Stomach smooth muscle (tissue), 2 donors: ENCODE results near the gene PSME3IP1.

Experiments used
- H3K27ac ChIP-seq: one replicate; pipeline ENCODE4 v1.7.0; 2013; ENCODE audit warnings: mild to moderate bottlenecking, low read length, inconsistent platforms
- H3K27me3 ChIP-seq, 2 donors: one replicate each; pipeline ENCODE4 v1.7.0; 2013; ENCODE audit warnings: low read length in 2 of 2; ENCODE audit not compliant: insufficient read depth in 2 of 2, control insufficient read depth in 1 of 2
- H3K36me3 ChIP-seq, 2 donors: one replicate each; pipeline ENCODE4 v1.7.0; 2013; ENCODE audit warnings: low read length in 2 of 2; ENCODE audit not compliant: control insufficient read depth in 2 of 2, insufficient read depth in 2 of 2
- H3K4me1 ChIP-seq: one replicate; pipeline ENCODE4 v1.7.0; 2013; ENCODE audit warnings: low read length; ENCODE audit not compliant: control insufficient read depth, insufficient read depth
- H3K4me3 ChIP-seq, 2 donors: one replicate each; pipeline ENCODE4 v1.7.0; 2013; ENCODE audit warnings: low read length in 2 of 2
- H3K9ac ChIP-seq, 2 donors: one replicate each; pipeline ENCODE4 v1.7.0; 2013; ENCODE audit warnings: low read length in 2 of 2, mild to moderate bottlenecking in 1 of 2
- H3K9me3 ChIP-seq, 2 donors: one replicate each; pipeline ENCODE4 v1.7.0; 2013; ENCODE audit warnings: low read length in 2 of 2; ENCODE audit not compliant: control insufficient read depth in 2 of 2
- donor health status: healthy.
- donor health status: Pancreatic carcinoma.

PSME3IP1 gene

DNA sequence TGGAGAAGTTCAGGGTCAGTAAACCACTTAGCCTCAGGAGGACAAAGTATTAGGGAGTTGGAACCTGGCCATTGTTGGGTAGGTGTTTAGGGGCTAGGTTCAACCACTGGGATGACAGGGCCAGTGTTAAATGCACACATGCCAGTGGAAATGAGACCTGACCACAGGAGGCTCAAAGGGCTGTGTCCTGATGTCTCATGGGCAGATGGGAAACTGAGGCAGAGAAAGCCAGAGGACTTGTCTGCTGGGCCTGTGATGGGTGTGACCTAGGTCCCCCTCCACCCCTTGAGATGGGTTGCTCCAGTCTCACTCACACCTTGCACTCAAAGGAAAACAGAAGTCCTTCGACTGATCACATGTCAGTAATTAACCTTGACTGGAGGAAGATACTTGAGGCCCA is 77.4 kb downstream of the PSME3IP1 start:
- Histone ChIP-seq H3K9ac (no peak overlapping the region), H3K36me3 (peaks cover 0 to 2% of the 10 kb centered on the region in 2 donors), H3K27me3 (no peaks in the 10 kb centered on the region), H3K9me3 (no peaks in the 10 kb centered on the region), H3K4me1 (no peaks in the 10 kb centered on the region), H3K4me3 (no peak overlapping the region), H3K27ac (no peak overlapping the region)

DNA sequence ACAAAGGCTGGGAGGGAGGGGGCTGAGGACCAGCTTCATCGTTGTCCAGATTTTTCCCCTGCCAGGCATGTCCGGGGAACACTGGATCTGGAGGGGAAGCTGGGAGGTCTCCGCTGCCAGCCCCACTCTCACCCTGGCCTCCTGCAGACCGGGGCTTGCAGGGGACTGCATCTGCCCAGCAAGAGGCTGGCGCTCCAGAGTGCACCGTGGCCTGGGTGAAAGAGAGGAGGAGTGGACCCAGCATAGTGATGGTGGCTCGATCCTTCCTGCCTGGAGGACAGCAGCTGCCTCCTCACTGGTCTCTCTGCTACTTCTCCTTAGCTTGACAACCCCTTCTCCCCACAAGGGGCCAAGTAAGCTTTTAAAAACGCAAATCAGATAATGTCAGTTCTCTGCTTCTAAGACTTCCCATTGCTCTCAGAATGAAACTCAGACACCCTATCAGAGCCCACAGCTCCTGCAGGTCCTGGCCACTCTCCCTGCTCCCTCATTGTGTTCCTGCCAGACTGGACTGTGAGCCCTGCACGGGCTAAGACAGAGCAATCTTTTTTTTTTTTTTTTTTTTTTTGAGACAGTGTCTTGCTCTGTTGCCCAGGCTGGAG is 78.4 kb downstream of the PSME3IP1 start:
- Histone ChIP-seq H3K4me1 (no peaks in the 10 kb centered on the region), H3K9me3 (no peaks in the 10 kb centered on the region), H3K9ac (no peak overlapping the region), H3K27me3 (no peaks in the 10 kb centered on the region), H3K36me3 (no peaks in the 10 kb centered on the region), H3K27ac (no peak overlapping the region), H3K4me3 (no peak overlapping the region)

DNA sequence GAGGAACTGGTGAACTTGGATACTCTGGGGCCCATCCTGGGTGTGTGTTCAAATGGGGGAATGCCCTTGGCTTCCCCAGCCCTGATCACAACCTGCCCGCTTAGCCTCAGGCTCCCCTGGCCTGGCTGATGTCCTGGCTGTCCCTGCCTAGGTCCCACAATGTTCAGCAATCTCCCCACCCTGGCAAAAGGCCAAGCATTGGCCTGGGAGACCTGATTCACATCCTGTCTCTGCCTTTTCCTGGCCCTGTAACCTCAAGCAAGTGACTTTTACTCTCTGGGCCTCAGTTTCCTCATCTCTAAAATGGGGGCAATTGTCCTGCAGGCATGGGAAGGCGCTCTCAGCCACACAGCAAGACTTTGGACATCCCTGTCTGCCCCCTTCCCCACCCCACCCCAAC is 79.1 kb downstream of the PSME3IP1 start:
- no peak overlapping the region for H3K9ac ChIP-seq
- H3K4me3 ChIP-seq, result no peak overlapping the region
- H3K27ac ChIP-seq, result no peak overlapping the region
- no peaks in the 10 kb centered on the region for H3K27me3 ChIP-seq
- H3K4me1 ChIP-seq, result no peaks in the 10 kb centered on the region
- no peaks in the 10 kb centered on the region for H3K36me3 ChIP-seq
- H3K9me3 ChIP-seq, result no peaks in the 10 kb centered on the region

DNA sequence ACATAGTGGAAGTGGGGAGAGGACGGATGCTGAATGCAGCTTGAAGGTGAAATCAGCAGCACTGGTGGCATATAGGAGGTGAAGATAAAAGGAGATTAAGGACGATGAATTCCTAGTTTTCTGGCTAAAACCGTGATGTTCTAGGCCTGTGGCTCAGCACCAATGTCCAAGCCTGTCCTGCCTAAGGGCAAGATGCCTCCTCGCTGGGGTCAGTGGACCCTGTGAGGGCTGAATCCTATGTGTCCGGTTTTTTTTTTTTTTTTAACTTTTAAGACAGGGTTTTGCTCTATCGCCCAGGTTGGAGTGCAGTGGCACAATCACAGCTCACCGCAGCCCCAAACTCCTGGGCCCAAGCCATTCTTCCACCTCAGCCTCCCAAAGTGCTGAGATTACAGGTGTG is 80.7 kb downstream of the PSME3IP1 start:
- H3K4me1 ChIP-seq, result no peaks in the 10 kb centered on the region

DNA sequence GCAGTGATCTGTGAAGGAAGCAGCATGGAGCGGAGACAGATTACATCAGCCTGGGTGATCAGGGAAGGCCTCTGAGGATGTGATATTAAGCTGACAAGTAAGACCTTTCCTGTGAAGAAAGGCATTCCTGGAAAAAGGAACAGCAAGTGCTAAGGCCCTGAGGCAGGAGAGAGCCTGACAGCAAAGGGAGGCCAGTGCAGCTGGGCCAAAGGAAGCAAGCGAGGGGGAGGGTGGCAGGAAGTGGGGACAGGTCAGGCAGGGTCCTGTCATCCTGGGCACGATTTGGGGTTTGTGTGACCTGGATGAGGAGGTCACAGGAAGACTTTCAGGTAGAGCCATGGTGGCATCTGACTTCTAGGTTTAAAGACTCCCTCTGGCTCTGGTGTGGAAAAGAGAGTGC is 81.1 kb downstream of the PSME3IP1 start:
- H3K27ac ChIP-seq, result no peak overlapping the region
- no peaks in the 10 kb centered on the region for H3K27me3 ChIP-seq
- no peaks in the 10 kb centered on the region for H3K4me1 ChIP-seq
- no peaks in the 10 kb centered on the region for H3K9me3 ChIP-seq
- no peak overlapping the region for H3K9ac ChIP-seq
- H3K4me3 ChIP-seq, result no peak overlapping the region
- H3K36me3 ChIP-seq, result peaks cover 0 to 3% of the 10 kb centered on the region in 2 donors

More for the DNA sequence above, 80.7 kb downstream of the PSME3IP1 start:
- H3K4me3 ChIP-seq, result no peak overlapping the region
- no peak overlapping the region for H3K27ac ChIP-seq
- no peak overlapping the region for H3K9ac ChIP-seq
- peaks cover 0 to 3% of the 10 kb centered on the region in 2 donors for H3K36me3 ChIP-seq
- no peaks in the 10 kb centered on the region for H3K27me3 ChIP-seq
- H3K9me3 ChIP-seq, result no peaks in the 10 kb centered on the region

DNA sequence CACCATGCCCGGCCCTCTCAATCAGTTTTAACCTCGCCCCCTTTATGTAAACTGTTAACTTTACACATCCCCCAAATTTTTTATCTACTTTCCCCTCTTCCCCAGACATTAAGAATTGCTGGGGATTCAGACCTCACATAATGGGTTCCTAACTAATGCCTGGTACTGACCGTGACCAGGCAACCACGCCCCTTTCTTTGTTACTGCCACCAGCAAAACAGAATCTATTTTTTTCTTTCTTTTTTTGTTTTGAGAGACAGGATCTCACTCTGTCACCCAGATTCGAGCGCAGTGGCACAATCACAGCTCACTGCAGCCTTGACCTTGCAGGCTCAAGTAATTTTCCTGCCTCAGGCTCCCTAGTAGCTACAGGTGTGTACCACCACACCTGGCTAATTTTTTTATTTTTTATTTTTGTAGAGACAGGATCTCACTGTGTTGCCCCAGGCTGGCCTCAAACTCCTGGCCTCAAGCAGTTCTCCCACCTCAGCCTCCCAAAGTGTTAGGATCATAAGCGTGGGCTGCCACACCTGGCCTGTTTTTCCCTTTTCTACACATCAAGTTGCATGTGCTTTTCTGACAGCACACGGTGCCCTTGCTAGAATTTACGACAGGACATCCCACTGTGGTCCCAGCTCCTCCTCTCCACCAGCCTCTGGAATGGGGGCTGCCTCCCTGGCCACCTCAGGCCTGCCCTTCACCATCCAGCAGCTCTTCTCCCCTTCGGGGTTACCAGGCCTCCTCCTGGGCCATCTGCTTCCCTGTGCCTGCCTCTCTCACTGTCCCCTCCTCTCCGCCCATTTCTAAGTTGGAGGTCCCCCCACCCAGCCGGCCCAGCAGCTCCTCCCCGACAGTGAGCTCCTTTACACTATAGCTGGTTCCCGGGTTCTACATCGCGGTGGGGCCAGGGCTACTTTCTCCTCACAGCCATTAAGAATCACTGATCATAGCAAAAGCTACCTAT is 82.7 kb downstream of the PSME3IP1 start:
- H3K27ac ChIP-seq, result no peak overlapping the region

More for the DNA sequence above, 82.7 kb downstream of the PSME3IP1 start:
- H3K4me3 ChIP-seq, result no peak overlapping the region
- peaks cover 0 to 3% of the 10 kb centered on the region in 2 donors for H3K36me3 ChIP-seq
- no peaks in the 10 kb centered on the region for H3K27me3 ChIP-seq
- H3K4me1 ChIP-seq, result no peaks in the 10 kb centered on the region
- no peak overlapping the region for H3K9ac ChIP-seq
- H3K9me3 ChIP-seq, result no peaks in the 10 kb centered on the region
